ENCODE results near the gene UNK. TPM values are rescaled to one million over a fixed set of nuclear protein-coding genes. Genes with fewer than 3 reads are reported as not detected.

UNK gene
- total and polyA plus RNA-seq, 2 donors (not counting 3 experiments of a cell fraction or from before 2014, with no cell fraction given) = 18.0 to 23.2 TPM

DNA sequence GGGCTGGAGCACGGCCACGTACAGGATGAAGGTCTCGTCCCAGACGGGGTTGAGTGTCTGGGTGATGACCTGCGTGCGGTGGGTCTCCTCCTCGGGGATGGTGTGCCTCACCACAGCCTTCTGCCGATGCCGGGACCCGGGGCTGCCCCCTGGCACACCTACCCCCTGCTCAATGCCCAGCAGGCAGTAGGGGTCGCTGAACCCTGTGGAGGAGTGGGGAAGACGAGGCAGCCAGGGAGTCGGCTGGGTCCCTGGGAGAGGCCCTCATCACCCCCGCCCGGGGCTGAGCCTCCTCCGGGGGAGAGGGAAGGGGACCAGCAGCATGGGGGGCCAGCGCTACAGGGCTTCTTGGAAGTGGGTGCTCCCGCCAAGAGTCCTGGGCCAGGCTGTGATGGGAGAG is 57.8 kb downstream of the UNK start:
- Histone ChIP-seq H3K9me1 (replicated peaks; ENCODE audit: control insufficient read depth, extremely low read depth, insufficient read depth, low read length) (no peaks in the 10 kb centered on the region), H4K20me1 (replicated peaks; ENCODE audit: control insufficient read depth, extremely low read depth, insufficient read depth, low read length) (no peaks in the 10 kb centered on the region), H3K36me3 (ENCODE audit: control insufficient read depth in 2 of 2, extremely low read depth in 1 of 2, insufficient read depth in 2 of 2, low read length in 2 of 2) (peaks cover 0 to 11% of the 10 kb centered on the region in 2 experiments), H3K27me3 (ENCODE audit: control insufficient read depth in 2 of 2, insufficient read depth in 2 of 2, low read length in 2 of 2) (no peaks in the 10 kb centered on the region), H3K9ac (replicated peaks; ENCODE audit: extremely low read depth, insufficient read depth, low read length) (no peak overlapping the region), H3K27ac (ENCODE audit: insufficient read depth, low read depth, low read length) (no peak overlapping the region), H3K4me1 (ENCODE audit: control insufficient read depth, extremely low read depth, insufficient read depth, low read length) (peaks cover 30% of the 10 kb centered on the region), H3K4me3 (replicated peaks in 1 of 3; ENCODE audit: insufficient read depth in 1 of 3, low read depth in 1 of 3, low read length in 3 of 3) (no peak overlapping the region), H3K4me2 (ENCODE audit: insufficient read depth, low read length) (no peak overlapping the region), H3K9me3 (replicated peaks; ENCODE audit: control insufficient read depth, insufficient read depth, low read length) (no peaks in the 10 kb centered on the region), H2AFZ (ENCODE audit: low read depth, low read length) (no peak overlapping the region), H3K79me2 (ENCODE audit: control insufficient read depth, insufficient read depth, low read length) (no peaks in the 10 kb centered on the region)
- ChIA-PET CTCF (no interaction called here), POLR2A (no interaction called here)
- intact Hi-C loops (cut with micrococcal nuclease) = no loop called here
- DNase-seq (ENCODE audit: low read depth, low spot score) (no peak), FAIRE-seq (no peak)
- no TSS peak for BruUV-seq (replicated peaks)
- TF ChIP-seq, protein P1, sequence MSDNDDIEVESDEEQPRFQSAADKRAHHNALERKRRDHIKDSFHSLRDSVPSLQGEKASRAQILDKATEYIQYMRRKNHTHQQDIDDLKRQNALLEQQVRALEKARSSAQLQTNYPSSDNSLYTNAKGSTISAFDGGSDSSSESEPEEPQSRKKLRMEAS (IDR thresholded peaks at IDR 0.05; ENCODE audit: insufficient read depth, insufficient read length) = no peak
- no peak for TF ChIP-seq GATA2 (IDR thresholded peaks at IDR 0.05; ENCODE audit: insufficient read depth, insufficient read length, low read depth, low read length)
- TF ChIP-seq, protein P2, sequence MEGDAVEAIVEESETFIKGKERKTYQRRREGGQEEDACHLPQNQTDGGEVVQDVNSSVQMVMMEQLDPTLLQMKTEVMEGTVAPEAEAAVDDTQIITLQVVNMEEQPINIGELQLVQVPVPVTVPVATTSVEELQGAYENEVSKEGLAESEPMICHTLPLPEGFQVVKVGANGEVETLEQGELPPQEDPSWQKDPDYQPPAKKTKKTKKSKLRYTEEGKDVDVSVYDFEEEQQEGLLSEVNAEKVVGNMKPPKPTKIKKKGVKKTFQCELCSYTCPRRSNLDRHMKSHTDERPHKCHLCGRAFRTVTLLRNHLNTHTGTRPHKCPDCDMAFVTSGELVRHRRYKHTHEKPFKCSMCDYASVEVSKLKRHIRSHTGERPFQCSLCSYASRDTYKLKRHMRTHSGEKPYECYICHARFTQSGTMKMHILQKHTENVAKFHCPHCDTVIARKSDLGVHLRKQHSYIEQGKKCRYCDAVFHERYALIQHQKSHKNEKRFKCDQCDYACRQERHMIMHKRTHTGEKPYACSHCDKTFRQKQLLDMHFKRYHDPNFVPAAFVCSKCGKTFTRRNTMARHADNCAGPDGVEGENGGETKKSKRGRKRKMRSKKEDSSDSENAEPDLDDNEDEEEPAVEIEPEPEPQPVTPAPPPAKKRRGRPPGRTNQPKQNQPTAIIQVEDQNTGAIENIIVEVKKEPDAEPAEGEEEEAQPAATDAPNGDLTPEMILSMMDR (IDR thresholded peaks at IDR 0.05; ENCODE audit: extremely low read depth in 1 of 2, insufficient read depth in 1 of 2, low read depth in 1 of 2, low read length in 2 of 2) = no peak
- TF ChIP-seq MYC (IDR thresholded peaks at IDR 0.05; ENCODE audit: low read depth, low read length) = no peak
- no peak for TF ChIP-seq POLR2A (IDR thresholded peaks at IDR 0.05; ENCODE audit: low read depth, low read length)
- no peak for TF ChIP-seq EZH2 (IDR thresholded peaks at IDR 0.05; ENCODE audit: borderline replicate concordance, low read depth, low read length, severe bottlenecking)
- TF ChIP-seq POLR2AphosphoS5 (IDR thresholded peaks at IDR 0.05; ENCODE audit: insufficient read depth, low read depth, low read length) = no peak
- TF ChIP-seq FOS (IDR thresholded peaks at IDR 0.05; ENCODE audit: borderline replicate concordance, insufficient read depth, low read length) = no peak
- no peak for TF ChIP-seq JUN (IDR thresholded peaks at IDR 0.05; ENCODE audit: borderline replicate concordance, insufficient read depth, insufficient read length, low read depth)
- dilution Hi-C loops (cut with MboI; ENCODE audit: extremely low pct_ligation_motif_present, low sequenced_read_pairs) = no loop called here
